HFFc6 (cell line): ENCODE data around the gene SVOP. TPM values are rescaled to one million over a fixed set of nuclear protein-coding genes. Genes with fewer than 3 reads are reported as not detected.
"Not testable (repeated sequence)": the region's sequence is repeated elsewhere in the genome, so short reads cannot be mapped to it uniquely, and the experiment has no call there.

Experiments
- DNase-seq: peaks from one replicate; pipeline ENCODE4 v3.0.0-alpha.2; 2018
- H3K27ac Mint-ChIP-seq: 2 replicates; pipeline ENCODE4 v1.8.0; 2020; ENCODE audit warnings: mild to moderate bottlenecking, mixed read lengths
- H3K27me3 Mint-ChIP-seq: 2 replicates; pipeline ENCODE4 v1.8.0; 2021; ENCODE audit warnings: mild to moderate bottlenecking, moderate library complexity, mixed read lengths; ENCODE audit not compliant: insufficient read depth
- H3K36me3 Mint-ChIP-seq: 2 replicates; pipeline ENCODE4 v1.8.0; 2021; ENCODE audit warnings: low read depth, mixed read lengths
- H3K4me1 Mint-ChIP-seq: 2 replicates; pipeline ENCODE4 v1.8.0; 2020; ENCODE audit warnings: low read depth, mixed read lengths
- H3K4me3 Mint-ChIP-seq: 2 replicates; pipeline ENCODE4 v1.8.0; 2020; ENCODE audit warnings: mild to moderate bottlenecking, moderate library complexity, mixed read lengths
- H3K9me3 Mint-ChIP-seq: 2 replicates; pipeline ENCODE4 v1.8.0; 2020; ENCODE audit warnings: mild to moderate bottlenecking, mixed read lengths
- total RNA-seq, 6 experiments: library from RNA; stranded (reverse); fragmentation: NEBNext Ultra II Directional; extraction: Animal tissue kit (Norgen Biotek cat#: 25700); gene quantifications; 2 replicates in 1 of 6; 3 replicates in 5 of 6; pipeline ENCODE4 v1.2.3, GENCODE V29; 2021
- TF ChIP-seq, protein P1 (sequence below): fragments of 200-600 bp; sonication (generic); IDR thresholded peaks from 2 replicates; pipeline ENCODE4 v1.5.0; 2021; ENCODE audit warnings: antibody characterized with exemption, mild to moderate bottlenecking

The SVOP gene
- total RNA-seq, 6 experiments from 2014 or later, result not detected

- no peak overlapping the region for H3K27ac Mint-ChIP-seq
- H3K9me3 Mint-ChIP-seq, result no peaks in the 10 kb centered on the region
- TF ChIP-seq, protein P1, sequence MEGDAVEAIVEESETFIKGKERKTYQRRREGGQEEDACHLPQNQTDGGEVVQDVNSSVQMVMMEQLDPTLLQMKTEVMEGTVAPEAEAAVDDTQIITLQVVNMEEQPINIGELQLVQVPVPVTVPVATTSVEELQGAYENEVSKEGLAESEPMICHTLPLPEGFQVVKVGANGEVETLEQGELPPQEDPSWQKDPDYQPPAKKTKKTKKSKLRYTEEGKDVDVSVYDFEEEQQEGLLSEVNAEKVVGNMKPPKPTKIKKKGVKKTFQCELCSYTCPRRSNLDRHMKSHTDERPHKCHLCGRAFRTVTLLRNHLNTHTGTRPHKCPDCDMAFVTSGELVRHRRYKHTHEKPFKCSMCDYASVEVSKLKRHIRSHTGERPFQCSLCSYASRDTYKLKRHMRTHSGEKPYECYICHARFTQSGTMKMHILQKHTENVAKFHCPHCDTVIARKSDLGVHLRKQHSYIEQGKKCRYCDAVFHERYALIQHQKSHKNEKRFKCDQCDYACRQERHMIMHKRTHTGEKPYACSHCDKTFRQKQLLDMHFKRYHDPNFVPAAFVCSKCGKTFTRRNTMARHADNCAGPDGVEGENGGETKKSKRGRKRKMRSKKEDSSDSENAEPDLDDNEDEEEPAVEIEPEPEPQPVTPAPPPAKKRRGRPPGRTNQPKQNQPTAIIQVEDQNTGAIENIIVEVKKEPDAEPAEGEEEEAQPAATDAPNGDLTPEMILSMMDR, result no peak
- peaks cover 2% of the 10 kb centered on the region; the same call in 1 of the 2 replicates for H3K27me3 Mint-ChIP-seq
- H3K4me1 Mint-ChIP-seq, result no peaks in the 10 kb centered on the region
- no peak overlapping the region for H3K4me3 Mint-ChIP-seq
- H3K36me3 Mint-ChIP-seq, result no peaks in the 10 kb centered on the region
- no peak for DNase-seq
These were observed 16.1 kb upstream of the SVOP start for GRCh38 chr12:109036975-109037374.

DNA sequence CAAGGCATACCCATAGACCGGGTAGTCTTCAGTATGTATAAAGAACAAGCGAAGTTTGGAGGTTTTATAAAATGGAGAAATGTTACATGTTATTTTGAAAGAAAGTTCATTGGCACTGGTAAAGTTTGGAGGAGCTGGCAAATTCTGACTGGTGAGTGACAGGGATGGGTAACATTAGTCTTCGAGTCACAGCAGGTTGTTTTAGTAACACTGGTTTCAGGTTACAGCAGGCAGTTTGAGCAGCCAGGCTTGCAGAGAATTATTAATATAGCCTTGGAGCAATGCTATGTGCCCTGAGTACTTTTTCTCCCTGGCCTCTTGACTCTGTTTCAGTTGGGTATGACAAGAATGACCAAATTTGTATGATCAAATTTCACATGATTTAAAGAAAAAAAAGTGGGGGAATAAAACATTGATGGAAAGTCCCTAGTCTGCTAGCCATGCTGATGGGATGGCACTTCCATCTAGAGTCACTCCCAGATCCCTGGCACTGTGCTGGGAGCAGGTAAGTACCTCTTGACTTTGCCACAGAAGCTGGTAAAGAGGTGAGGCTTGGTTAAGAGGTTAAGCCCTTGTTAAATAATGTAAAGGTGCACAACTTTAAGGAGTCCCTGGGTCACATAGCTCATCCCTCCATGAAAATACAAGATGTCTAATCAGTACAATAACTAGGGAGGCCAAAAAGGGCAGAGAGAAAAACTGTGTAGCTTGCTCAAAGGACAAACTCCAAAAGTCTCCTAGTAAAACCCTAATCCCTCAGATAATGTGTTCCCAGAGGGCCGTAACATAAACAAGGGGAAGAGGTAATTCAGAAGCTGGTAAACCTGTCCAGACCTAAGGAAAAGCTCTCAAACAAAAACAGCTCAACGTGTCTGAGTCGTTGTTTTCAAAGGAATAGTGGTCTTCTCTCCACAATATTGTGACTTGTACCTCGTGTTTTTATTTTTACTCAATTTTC lies 12.7 kb upstream of the SVOP start:
- H3K36me3 Mint-ChIP-seq, result no peaks in the 10 kb centered on the region
- DNase-seq, result no peak
- H3K4me1 Mint-ChIP-seq, result peaks cover 11% of the 10 kb centered on the region
- H3K4me3 Mint-ChIP-seq, result no peak overlapping the region
- H3K27me3 Mint-ChIP-seq, result peaks cover 2% of the 10 kb centered on the region; the same call in 1 of the 2 replicates
- no peaks in the 10 kb centered on the region for H3K9me3 Mint-ChIP-seq
- TF ChIP-seq, protein P1, result no peak
- no peak overlapping the region for H3K27ac Mint-ChIP-seq

- Mint-ChIP-seq H3K27ac (no peak overlapping the region), H3K4me1 (peaks cover 24% of the 10 kb centered on the region), H3K9me3 (no peaks in the 10 kb centered on the region), H3K4me3 (no peak overlapping the region), H3K36me3 (no peaks in the 10 kb centered on the region), H3K27me3 (peaks cover 2% of the 10 kb centered on the region; the same call in 1 of the 2 replicates)
- TF ChIP-seq, protein P1, result no peak
- DNase-seq, result no peak
These were observed 8.5 kb upstream of the SVOP start for GRCh38 chr12:109029411-109029810.

GRCh38 chr12:109028624-109029023 lies 7.8 kb upstream of the SVOP start:
- H3K4me3 Mint-ChIP-seq, H3K36me3 Mint-ChIP-seq, H3K9me3 Mint-ChIP-seq, DNase-seq, H3K27ac Mint-ChIP-seq, H3K27me3 Mint-ChIP-seq: not testable (repeated sequence)
- peaks cover 24% of the 10 kb centered on the region for H3K4me1 Mint-ChIP-seq

DNA sequence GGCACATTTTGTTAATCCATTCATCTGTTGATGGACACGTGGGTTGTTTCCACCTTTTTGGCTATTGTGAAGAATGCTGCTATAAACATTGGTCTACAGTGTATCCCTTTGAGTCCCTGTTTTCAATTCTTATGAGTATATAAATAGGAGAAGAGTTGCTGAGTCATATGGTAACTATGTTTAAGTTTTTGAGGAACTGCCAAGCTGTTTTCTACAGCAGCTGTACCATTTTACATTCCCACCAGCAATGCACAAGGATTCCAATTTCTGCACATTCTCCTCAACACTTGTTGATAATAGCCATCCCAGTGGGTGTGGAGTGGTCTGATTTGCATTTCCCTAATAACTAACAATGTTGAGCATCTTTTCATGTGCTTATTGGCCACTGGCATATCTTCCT lies 6.9 kb upstream of the SVOP start:
- Mint-ChIP-seq H3K9me3 (no peaks in the 10 kb centered on the region), H3K36me3 (no peaks in the 10 kb centered on the region), H3K4me3 (no peak overlapping the region), H3K27me3 (no peaks in the 10 kb centered on the region; the same call in 1 of the 2 replicates), H3K4me1 (peaks cover 24% of the 10 kb centered on the region), H3K27ac (no peak overlapping the region)
- TF ChIP-seq, protein P1, result no peak
- DNase-seq, result peak; percentile 17

GRCh38 chr12:109020146-109020795 lies 597 bp downstream of the SVOP start:
- DNase-seq, result no peak
- H3K27ac Mint-ChIP-seq, result no peak overlapping the region
- H3K36me3 Mint-ChIP-seq, result no peaks in the 10 kb centered on the region
- peaks cover 3% of the 10 kb centered on the region for H3K27me3 Mint-ChIP-seq
- no peak overlapping the region for H3K4me3 Mint-ChIP-seq
- TF ChIP-seq, protein P1, result no peak
- H3K9me3 Mint-ChIP-seq, result no peaks in the 10 kb centered on the region
- H3K4me1 Mint-ChIP-seq, result no peaks in the 10 kb centered on the region
